ENCODE measurements around the gene PRR22. TPM values are rescaled to one million over a fixed set of nuclear protein-coding genes. Genes with fewer than 3 reads are reported as not detected.

The PRR22 gene
- total RNA-seq, 1 experiment from 2014 or later, result 13.5 TPM

DNA sequence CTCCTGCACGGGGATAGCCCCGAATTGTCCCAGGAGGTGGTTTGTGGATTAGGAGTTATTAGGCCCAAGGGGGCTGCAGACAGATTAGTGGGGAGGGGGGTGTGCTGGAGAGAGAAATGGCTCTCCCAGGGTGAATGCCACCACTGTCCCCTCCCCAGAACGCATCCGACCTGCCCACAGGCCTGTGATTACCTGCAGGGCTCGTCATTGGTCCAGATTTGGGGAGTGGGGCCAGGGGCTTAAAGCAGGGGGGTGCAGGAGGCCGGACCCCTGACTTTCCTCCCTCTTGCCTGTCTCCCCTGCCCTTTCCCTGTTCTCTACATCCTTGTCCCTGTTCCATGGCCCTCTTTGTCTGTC lies 21.6 kb upstream of the PRR22 start:
- no peaks in the 10 kb centered on the region for H3K79me2 ChIP-seq (ENCODE audit: insufficient read depth, low read length)
- H2AFZ ChIP-seq (ENCODE audit: low read depth, low read length, poor library complexity, severe bottlenecking), result no peak overlapping the region
- peak overlapping the region; percentile 65 to 70 for H3K4me3 ChIP-seq (replicated peaks in 1 of 2; ENCODE audit: low read depth in 1 of 2, low read length in 2 of 2)
- no peak for ATAC-seq
- TSS peak; percentile 47 for BruUV-seq (replicated peaks)
- peak overlapping the region; percentile 65; the same call in 1 of the 2 replicates for H3K9ac ChIP-seq (ENCODE audit: low read length)
- POLR2A ChIA-PET, result interaction anchor here (0.9 kb wide), 1 partner anchor 22 kb away, joined by 4 read pairs; no protein-coding TSS in a partner anchor
- DNase-seq (ENCODE audit: low read depth, low spot score), result no peak
- H3K27me3 ChIP-seq (ENCODE audit: insufficient read depth, low read length), result no peaks in the 10 kb centered on the region
- no peak overlapping the region for H3K27ac ChIP-seq (ENCODE audit: low read depth, low read length)
- RAD21 ChIA-PET (ENCODE audit: low non-redundant PET in 1 of 2, low total read pairs in 2 of 2, uncharacterized antibody in 2 of 2, unreplicated experiment in 2 of 2), result no interaction called here
- TF ChIP-seq RAD21 (IDR thresholded peaks at IDR 0.05; ENCODE audit: low read depth), result no peak
- TF ChIP-seq SRF (IDR thresholded peaks at IDR 0.05; ENCODE audit: low read depth), result no peak
- no peak for TF ChIP-seq FOSL1 (IDR thresholded peaks at IDR 0.05; ENCODE audit: low read depth)
- TF ChIP-seq JUND (IDR thresholded peaks at IDR 0.05), result no peak
- TF ChIP-seq EZH2phosphoT487 (IDR thresholded peaks at IDR 0.05; ENCODE audit: borderline replicate concordance), result no peak
- TF ChIP-seq ZNF274 (IDR thresholded peaks at IDR 0.05; ENCODE audit: low read depth, low read length), result no peak
- H3K9me3 ChIP-seq (ENCODE audit: control insufficient read depth in 1 of 2, insufficient read depth in 1 of 2, low read depth in 1 of 2, low read length in 2 of 2), result no peaks in the 10 kb centered on the region
- intact Hi-C loops (cut with micrococcal nuclease), result no loop called here
- H3K4me1 ChIP-seq (ENCODE audit: control insufficient read depth in 1 of 2, insufficient read depth in 2 of 2, low read length in 2 of 2), result peaks cover 5 to 24% of the 10 kb centered on the region in 2 experiments
- no peaks in the 10 kb centered on the region for H4K20me1 ChIP-seq (ENCODE audit: insufficient read depth)
- no peaks in the 10 kb centered on the region for H3K9me2 ChIP-seq (ENCODE audit: insufficient read depth)
- H3K4me2 ChIP-seq (ENCODE audit: low read length), result peak overlapping the region; percentile 94
- H3K36me3 ChIP-seq (ENCODE audit: control insufficient read depth in 1 of 2, insufficient read depth in 2 of 2, low read length in 2 of 2), result no peaks in the 10 kb centered on the region
- CTCF ChIA-PET, result interaction anchor here (0.8 to 1.0 kb wide), 2 partner anchors 12 to 85 kb away, joined by 3 read pairs; no protein-coding TSS in a partner anchor

DNA sequence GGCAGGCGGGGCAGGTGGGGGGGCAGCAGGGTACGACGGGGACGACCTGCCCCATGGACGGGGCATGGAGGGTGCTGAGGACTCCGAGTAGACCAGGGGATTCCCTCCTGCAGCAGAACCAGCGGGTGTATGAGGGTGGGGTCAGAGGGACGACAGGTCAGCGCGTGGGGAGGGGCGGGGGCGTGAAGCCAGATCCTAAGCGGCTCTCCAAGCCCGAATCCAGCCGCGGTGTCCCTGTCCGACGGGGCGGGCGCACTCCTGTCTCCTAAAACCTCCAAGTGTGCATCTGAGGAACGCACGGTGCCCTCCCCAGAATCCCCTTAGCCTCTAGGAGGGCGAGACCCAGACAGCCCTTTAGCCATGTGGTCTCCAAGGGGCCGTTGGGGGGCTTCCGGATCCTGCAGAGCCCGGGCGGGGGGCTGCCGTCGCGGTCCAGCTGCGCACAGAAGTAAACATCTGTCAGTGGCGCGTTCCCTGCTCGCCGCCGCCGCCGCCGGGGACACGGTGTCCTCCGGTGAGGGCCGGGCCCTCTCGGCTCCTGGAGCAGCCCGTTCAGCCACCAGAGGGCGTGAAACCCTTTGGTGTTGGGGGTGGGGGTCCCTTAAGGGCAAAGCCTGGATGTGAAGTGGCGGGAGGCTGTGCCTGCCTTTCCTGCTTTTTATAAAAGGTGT lies 21.1 kb upstream of the PRR22 start:
- ChIA-PET CTCF (no interaction called here), RAD21 (ENCODE audit: low non-redundant PET in 1 of 2, low total read pairs in 2 of 2, uncharacterized antibody in 2 of 2, unreplicated experiment in 2 of 2) (no interaction called here), POLR2A (no interaction called here)
- Histone ChIP-seq H3K27me3 (ENCODE audit: insufficient read depth, low read length) (no peaks in the 10 kb centered on the region), H3K9me2 (ENCODE audit: insufficient read depth) (no peaks in the 10 kb centered on the region), H3K36me3 (ENCODE audit: control insufficient read depth in 1 of 2, insufficient read depth in 2 of 2, low read length in 2 of 2) (no peaks in the 10 kb centered on the region), H2AFZ (ENCODE audit: low read depth, low read length, poor library complexity, severe bottlenecking) (no peak overlapping the region), H3K4me2 (ENCODE audit: low read length) (peak overlapping the region; percentile 94), H3K4me3 (replicated peaks in 1 of 2; ENCODE audit: low read depth in 1 of 2, low read length in 2 of 2) (peak overlapping the region; percentile 65 to 70), H4K20me1 (ENCODE audit: insufficient read depth) (no peaks in the 10 kb centered on the region), H3K9me3 (ENCODE audit: control insufficient read depth in 1 of 2, insufficient read depth in 1 of 2, low read depth in 1 of 2, low read length in 2 of 2) (no peaks in the 10 kb centered on the region), H3K9ac (ENCODE audit: low read length) (peak overlapping the region; percentile 65), H3K27ac (ENCODE audit: low read depth, low read length) (peak overlapping the region; percentile 24; the same call in 1 of the 2 replicates), H3K79me2 (ENCODE audit: insufficient read depth, low read length) (no peaks in the 10 kb centered on the region), H3K4me1 (ENCODE audit: control insufficient read depth in 1 of 2, insufficient read depth in 2 of 2, low read length in 2 of 2) (peaks cover 5 to 24% of the 10 kb centered on the region in 2 experiments)
- no TSS peak for BruUV-seq (replicated peaks)
- intact Hi-C loops (cut with micrococcal nuclease), result loop anchor here (2.0 kb wide), 1 partner anchor 217 kb away; no protein-coding TSS in a partner anchor
- TF ChIP-seq TCF7L2 (IDR thresholded peaks at IDR 0.05; ENCODE audit: borderline replicate concordance, extremely low read depth, insufficient read depth, insufficient read length) (peak; percentile 30), YY1 (IDR thresholded peaks at IDR 0.05; ENCODE audit: extremely low read depth, insufficient replicate concordance, low read depth, low read length) (peak; percentile 7), RAD21 (IDR thresholded peaks at IDR 0.05; ENCODE audit: low read depth) (peak; percentile 77)
- TF ChIP-seq, protein P1, sequence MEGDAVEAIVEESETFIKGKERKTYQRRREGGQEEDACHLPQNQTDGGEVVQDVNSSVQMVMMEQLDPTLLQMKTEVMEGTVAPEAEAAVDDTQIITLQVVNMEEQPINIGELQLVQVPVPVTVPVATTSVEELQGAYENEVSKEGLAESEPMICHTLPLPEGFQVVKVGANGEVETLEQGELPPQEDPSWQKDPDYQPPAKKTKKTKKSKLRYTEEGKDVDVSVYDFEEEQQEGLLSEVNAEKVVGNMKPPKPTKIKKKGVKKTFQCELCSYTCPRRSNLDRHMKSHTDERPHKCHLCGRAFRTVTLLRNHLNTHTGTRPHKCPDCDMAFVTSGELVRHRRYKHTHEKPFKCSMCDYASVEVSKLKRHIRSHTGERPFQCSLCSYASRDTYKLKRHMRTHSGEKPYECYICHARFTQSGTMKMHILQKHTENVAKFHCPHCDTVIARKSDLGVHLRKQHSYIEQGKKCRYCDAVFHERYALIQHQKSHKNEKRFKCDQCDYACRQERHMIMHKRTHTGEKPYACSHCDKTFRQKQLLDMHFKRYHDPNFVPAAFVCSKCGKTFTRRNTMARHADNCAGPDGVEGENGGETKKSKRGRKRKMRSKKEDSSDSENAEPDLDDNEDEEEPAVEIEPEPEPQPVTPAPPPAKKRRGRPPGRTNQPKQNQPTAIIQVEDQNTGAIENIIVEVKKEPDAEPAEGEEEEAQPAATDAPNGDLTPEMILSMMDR (IDR thresholded peaks at IDR 0.05 in 2 of 3, conservative IDR thresholded peaks at IDR 0.05 in 1 of 3; ENCODE audit: borderline replicate concordance in 1 of 3, insufficient read depth in 1 of 3, low read depth in 2 of 3, low read length in 2 of 3), result peak; percentile 83 to 88 (median 85)
- TF ChIP-seq, protein P2, sequence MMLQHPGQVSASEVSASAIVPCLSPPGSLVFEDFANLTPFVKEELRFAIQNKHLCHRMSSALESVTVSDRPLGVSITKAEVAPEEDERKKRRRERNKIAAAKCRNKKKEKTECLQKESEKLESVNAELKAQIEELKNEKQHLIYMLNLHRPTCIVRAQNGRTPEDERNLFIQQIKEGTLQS (IDR thresholded peaks at IDR 0.05), result no peak
- ATAC-seq (peak; percentile 52), DNase-seq (ENCODE audit: low read depth, low spot score) (no peak)

Data from HCT116 (cell line).